ENCODE results near the gene RGS9BP.

- TF ChIP-seq CTCF (IDR thresholded peaks at IDR 0.05) (no peak), POLR2AphosphoS5 (IDR thresholded peaks at IDR 0.05) (no peak)
Observed at GRCh38 chr19:32662186-32662585, 13.5 kb upstream of the RGS9BP start.

Data from gastroesophageal sphincter (tissue), 3 donors.